NCI-H82 treated with DMSO at 0.1 percent for 48 hours (cell line): ENCODE data around the gene RNASE13.

Experiments
- DNase-seq: peaks from one replicate; lab custom pipeline; 2025; ENCODE audit not compliant: unreplicated experiment; lab: John Stamatoyannopoulos, UW

Gene RNASE13

GRCh38 chr14:21066882-21067502 is 32.4 kb upstream of the RNASE13 start:
- DNase-seq: no peak

DNA sequence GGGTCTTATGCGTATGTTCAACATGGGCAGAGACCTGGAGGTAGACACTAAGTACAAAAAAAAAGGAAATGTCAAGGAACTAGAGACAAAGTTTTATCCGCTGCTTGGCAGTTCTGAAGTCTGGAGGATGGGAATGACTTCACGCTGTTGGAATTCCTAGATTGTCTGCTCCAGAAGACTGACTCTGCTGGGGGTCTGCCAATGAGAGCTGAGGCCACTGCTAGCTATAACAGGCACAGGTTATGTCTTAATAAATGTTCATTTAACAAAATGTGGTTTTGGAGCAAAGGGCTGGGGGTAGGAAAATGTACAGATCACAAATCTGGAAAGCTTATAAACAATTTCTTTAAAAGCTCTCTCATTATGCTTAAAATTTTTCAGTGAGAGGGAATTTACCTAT is 28.9 kb upstream of the RNASE13 start:
- no peak for DNase-seq

- no peak for DNase-seq
Observed at GRCh38 chr14:21061347-21061668, 26.7 kb upstream of the RNASE13 start.

DNA sequence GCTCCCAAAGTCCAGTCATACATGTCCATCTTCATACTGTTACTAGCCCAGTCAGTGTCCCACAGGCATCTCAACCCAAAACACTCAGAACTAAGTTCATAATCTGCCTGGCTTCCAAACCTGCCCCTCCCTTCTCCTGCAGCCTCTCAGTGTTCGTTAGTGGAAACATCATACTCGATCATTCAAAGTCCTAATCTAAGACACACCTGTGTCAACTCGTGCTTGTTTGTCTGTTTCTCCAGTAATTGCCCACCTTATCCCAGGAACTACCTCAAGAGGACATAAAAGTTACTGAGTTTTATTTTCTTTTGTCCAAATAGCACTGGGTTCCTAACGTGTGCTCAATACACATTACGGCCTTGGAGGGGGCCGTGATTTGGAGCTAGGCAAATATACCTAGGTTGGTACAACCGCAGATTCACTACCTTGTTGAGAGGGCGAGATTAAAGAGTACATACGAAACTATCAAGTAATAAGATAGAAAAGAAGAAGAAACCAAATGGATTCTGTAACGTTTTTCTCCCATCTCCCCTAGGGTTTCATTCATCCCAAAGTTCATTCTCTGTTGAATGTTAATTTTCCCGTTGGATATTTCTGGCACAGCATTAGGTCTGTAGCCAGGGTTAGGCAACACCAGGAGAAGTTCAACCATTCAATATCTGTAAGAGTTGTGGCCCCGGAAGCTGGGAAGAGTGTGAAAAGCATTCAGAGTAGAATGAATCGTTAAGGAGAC is 26.2 kb upstream of the RNASE13 start:
- no peak for DNase-seq

DNA sequence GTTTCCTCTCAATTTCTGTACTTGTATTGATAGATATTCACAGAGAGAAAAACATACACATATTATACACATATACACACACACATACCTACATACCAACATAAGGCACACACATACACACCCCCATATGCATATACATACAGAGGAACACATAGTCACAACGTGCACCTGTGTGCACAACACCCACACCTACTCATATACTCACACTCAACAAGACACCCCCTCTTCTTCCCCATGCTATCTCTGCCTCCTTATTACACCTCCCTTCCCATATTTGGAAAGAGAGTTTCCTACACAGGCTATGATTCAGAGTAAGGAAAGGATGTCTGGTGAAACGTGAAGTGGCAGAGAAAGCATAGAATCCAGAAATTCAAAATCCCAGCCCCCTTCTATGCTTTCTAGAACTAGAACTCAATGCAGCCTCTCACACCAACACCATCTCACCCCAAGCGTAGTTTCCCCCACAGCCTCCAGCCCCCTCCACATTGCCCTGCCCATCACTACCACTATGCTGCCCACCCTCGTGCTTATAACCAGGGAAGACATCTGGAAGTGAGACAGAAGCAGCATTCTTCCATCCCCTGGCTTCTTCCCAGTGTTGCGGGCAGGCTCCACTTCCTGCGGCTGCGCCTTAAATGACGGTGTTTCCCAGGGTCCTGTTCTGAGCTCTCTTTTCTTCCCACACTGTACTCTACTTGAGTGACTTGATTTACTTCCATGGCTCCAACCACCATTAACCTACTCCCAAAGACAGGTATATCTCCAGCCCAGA is 25.4 kb upstream of the RNASE13 start:
- DNase-seq: no peak

- DNase-seq: no peak
Observed at GRCh38 chr14:21058903-21059302, 24.3 kb upstream of the RNASE13 start.

- DNase-seq: no peak
Observed at GRCh38 chr14:21057803-21058675, 23.4 kb upstream of the RNASE13 start, which contains the start of gene RNASE8. Gene RNASE8, plus strand, starts transcription at chr14:21057822. Its CDS starts 71 bp downstream, at chr14:21057893.

- no peak for DNase-seq
Observed at GRCh38 chr14:21056520-21057163, 22.0 kb upstream of the RNASE13 start.

GRCh38 chr14:21055432-21056117 is 21.0 kb upstream of the RNASE13 start:
- no peak for DNase-seq

DNA sequence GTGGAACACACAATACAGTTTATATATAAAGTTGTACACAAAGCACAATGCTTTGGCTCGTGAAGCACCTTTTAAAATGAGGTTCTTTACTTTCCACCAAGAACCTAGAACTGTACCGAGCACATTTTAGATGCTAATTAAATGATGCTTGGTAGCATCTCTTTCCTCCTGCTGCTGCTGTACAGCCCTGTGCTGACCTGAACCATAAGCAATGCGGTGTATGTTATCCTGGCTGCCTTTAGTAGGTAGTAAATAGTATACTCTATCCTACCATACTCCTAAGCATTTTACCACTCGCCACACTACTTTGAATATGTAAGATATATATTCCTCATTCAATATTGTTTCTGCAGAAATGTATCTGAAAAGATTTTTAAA is 20.1 kb upstream of the RNASE13 start:
- DNase-seq: no peak

DNA sequence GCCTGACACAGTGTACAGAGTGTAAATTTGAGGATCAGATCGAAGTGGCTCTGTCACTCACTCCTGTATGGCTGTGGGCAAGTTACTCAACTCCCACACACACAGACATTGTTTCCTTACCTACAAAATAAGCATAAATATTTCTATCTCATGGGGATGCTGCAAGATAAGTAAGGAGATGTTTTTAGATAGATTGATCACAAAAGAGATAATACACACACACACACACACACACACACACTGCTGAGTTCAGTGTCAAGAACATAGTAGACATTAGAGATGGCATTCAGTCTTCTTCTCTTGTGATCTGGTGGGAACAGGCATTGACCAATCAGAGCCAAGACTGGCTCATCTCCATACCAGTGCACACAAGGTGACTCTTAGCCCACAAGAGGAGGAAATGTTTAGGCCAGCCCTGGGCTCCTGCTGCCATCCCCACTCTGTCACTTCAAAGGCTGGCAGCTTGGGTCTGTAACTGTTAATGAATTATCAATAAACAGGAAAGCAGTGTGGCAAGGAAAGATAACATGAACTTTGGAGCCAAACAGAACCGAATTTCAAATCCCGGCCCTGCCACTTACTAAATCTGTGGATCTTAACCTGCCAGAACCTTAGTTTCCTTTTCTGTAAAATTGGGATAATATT is 19.6 kb upstream of the RNASE13 start:
- DNase-seq: no peak

GRCh38 chr14:21053184-21054122 is 18.8 kb upstream of the RNASE13 start:
- no peak for DNase-seq

DNA sequence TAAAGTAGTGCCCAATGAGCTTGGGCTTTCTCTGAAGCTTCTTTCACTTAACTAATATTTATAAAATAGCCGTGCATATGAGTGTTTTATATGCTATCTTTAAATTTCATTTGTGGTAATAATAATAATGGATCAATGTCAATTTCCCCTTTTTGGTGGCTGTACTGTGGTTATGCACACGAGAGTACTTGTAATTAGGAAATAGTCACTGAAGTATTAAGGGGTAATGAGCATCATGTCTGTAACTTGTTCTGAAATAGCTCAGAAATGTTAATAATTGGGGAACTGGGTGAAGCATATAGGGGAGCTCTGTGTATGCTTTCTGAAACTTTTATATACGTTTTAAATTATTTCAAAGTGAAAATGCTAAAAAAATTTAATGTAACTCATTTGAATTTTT is 16.0 kb upstream of the RNASE13 start:
- DNase-seq: no peak

DNA sequence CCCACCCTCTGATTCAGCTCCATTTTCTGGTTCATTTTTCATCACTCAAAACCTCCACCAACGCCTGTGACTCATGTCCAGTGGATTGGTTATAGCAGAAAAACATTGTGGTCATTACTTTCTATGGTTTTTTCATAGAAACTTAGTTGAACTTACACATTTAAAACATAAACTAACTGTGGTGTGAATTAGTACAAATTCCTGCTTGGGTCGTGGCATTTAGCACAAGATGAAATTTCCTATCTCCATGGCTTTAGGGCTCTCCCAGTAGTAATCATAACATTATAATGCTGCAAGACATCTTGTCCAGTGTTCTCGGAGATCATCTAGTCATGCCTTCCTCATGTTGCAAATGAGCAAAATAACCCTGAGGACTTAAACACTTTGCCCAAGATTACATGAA is 14.7 kb upstream of the RNASE13 start:
- no peak for DNase-seq

GRCh38 chr14:21048638-21049037 is 14.0 kb upstream of the RNASE13 start:
- no peak for DNase-seq

DNA sequence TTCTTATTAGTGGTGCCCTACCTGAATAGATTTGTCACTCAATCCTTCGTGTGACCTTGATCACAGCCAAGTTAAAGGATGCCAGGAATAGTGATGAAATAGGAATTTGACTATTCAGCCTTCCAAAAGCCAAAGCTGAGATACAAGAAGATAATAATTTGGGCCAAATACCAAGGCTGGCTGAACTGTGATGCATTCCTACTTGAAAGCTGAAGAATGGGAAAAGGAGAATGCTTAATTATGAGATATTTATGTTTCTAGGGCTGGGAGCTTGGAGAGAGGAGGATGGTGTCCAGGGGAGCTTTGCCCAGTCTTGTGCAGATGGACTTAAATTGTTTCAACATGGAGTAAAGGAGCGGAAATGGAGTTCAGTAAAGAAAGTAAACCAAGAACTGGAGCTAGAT is 12.8 kb upstream of the RNASE13 start:
- no peak for DNase-seq

DNA sequence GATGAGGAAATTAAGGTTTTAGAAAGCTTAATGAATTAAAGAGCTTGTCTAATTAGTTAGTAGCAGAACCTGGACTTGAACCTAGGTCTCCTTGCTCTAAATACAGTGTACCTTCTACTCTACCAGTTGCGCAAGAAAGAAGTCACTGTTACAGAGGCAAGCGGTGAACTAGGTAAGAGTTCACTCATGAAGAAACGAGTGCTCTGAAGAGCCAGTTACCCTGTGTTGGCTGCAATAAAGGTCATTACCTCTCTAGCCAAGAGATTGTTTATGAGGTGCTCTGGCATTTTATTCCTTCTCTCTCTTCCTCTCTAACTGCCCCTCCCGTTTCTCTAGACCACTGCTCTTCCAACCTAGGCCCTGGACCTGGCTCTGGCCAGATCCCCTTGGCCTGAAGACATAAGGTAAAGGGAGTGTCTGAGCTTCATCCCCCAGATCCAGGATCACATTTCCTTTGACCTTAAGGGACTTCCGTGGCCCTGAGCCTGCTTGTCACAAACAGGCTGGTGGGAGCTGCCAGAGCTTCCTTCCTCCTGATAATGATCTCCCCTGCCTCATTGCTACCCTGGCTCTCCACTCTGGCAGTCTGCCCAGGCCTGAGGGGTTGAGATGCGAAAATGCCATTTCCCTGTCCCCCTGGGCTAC is 9.5 kb upstream of the RNASE13 start:
- no peak for DNase-seq

DNA sequence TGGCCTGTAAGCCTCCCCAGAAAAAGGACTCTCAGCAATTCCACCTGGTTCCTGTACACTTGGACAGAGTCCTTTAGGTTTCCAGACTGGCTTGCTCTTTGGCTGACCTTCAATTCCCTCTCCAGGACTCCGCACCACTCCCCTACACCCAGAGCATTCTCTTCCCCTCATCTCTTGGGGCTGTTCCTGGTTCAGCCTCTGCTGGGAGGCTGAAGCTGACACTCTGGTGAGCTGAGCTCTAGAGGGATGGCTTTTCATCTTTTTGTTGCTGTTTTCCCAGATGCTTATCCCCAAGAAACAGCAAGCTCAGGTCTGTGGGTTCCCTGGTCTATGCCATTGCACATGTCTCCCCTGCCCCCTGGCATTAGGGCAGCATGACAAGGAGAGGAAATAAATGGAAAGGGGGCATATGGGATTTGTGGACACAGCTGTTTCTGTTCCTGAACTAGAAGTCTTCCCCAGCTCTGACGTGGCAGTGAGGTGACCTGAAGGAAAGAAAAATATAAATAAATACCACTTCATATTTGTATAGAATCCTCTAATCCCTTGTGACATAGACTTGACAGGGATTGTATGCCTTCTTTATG is 8.9 kb upstream of the RNASE13 start:
- DNase-seq: no peak
